DMS114 treated with DMSO at 0.1 percent for 48 hours (cell line): ENCODE results near the gene SHANK2.
"Not testable (repeated sequence)": the region's sequence is repeated elsewhere in the genome, so short reads cannot be mapped to it uniquely, and the experiment has no call there.

Experiments used
- DNase-seq: peaks from one replicate; lab custom pipeline; 2025; ENCODE audit not compliant: unreplicated experiment; lab: John Stamatoyannopoulos, UW

SHANK2 gene

GRCh38 chr11:71245601-71246391 is 6.6 kb downstream of the SHANK2 start:
- DNase-seq, result no peak

- DNase-seq, result no peak
Measured at GRCh38 chr11:71244116-71244810, 8.1 kb downstream of the SHANK2 start.

GRCh38 chr11:71242391-71242790 is 10.0 kb downstream of the SHANK2 start:
- no peak for DNase-seq

GRCh38 chr11:71241721-71242259 is 10.6 kb downstream of the SHANK2 start:
- DNase-seq, result no peak

GRCh38 chr11:71240865-71241691 is 11.3 kb downstream of the SHANK2 start:
- DNase-seq, result no peak

- DNase-seq, result no peak
Measured at GRCh38 chr11:71240061-71240690, 12.2 kb downstream of the SHANK2 start.

- no peak for DNase-seq
Measured at GRCh38 chr11:71239581-71239980, 12.8 kb downstream of the SHANK2 start.

GRCh38 chr11:71238941-71239340 is 13.4 kb downstream of the SHANK2 start:
- no peak for DNase-seq

- no peak for DNase-seq
Measured at GRCh38 chr11:71238285-71238875, 14.0 kb downstream of the SHANK2 start.

- DNase-seq, result no peak
Measured at GRCh38 chr11:71237853-71238252, 14.5 kb downstream of the SHANK2 start.

- DNase-seq, result no peak
Measured at GRCh38 chr11:71236836-71237475, 15.4 kb downstream of the SHANK2 start.

GRCh38 chr11:71235719-71236118 is 16.7 kb downstream of the SHANK2 start:
- no peak for DNase-seq

- DNase-seq, result not testable (repeated sequence)
Measured at GRCh38 chr11:71233896-71234852, 18.2 kb downstream of the SHANK2 start.

- DNase-seq, result no peak
Measured at GRCh38 chr11:71232364-71232763, 20.0 kb downstream of the SHANK2 start.

GRCh38 chr11:71228961-71229360 is 23.4 kb downstream of the SHANK2 start:
- no peak for DNase-seq

GRCh38 chr11:71227058-71227659 is 25.2 kb downstream of the SHANK2 start:
- no peak for DNase-seq

GRCh38 chr11:71223671-71224660 is 28.4 kb downstream of the SHANK2 start:
- no peak for DNase-seq
